Measurements from ENCODE around the gene MRPL32. TPM values are rescaled to one million over a fixed set of nuclear protein-coding genes. Genes with fewer than 3 reads are reported as not detected.

Gene MRPL32
- total RNA-seq, 2 donors from 2014 or later: 48.3 to 65.7 TPM

DNA sequence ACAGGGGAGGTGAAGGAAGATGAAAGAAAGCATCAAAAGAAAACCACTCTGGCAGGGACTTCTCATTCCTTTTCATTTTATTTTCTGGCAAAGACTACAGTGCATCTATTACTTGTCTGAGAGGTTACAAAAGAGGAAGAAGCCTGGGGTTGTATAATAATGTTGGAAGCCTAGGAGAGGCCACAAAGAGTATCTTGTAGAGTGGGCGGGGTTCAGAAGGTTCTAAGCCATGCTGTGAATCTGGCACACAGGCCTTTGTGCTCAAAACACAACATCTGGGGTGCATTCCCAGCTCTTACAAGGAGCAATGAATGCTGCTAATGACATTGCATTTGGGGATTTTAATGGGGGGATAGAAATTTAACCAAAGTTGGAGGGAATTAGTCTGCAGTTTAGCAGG lies 49.4 kb downstream of the MRPL32 start:
- Histone ChIP-seq H3K9me3 (no peaks in the 10 kb centered on the region), H3K27ac (no peak overlapping the region), H3K27me3 (replicated peaks; ENCODE audit: insufficient read depth) (no peaks in the 10 kb centered on the region), H3K4me3 (no peak overlapping the region), H3K4me1 (replicated peaks) (no peaks in the 10 kb centered on the region), H3K36me3 (no peaks in the 10 kb centered on the region)
- WGBS: 62% methylated on average over 1 of the region's 1 CpG
- TF ChIP-seq, protein P1, sequence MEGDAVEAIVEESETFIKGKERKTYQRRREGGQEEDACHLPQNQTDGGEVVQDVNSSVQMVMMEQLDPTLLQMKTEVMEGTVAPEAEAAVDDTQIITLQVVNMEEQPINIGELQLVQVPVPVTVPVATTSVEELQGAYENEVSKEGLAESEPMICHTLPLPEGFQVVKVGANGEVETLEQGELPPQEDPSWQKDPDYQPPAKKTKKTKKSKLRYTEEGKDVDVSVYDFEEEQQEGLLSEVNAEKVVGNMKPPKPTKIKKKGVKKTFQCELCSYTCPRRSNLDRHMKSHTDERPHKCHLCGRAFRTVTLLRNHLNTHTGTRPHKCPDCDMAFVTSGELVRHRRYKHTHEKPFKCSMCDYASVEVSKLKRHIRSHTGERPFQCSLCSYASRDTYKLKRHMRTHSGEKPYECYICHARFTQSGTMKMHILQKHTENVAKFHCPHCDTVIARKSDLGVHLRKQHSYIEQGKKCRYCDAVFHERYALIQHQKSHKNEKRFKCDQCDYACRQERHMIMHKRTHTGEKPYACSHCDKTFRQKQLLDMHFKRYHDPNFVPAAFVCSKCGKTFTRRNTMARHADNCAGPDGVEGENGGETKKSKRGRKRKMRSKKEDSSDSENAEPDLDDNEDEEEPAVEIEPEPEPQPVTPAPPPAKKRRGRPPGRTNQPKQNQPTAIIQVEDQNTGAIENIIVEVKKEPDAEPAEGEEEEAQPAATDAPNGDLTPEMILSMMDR (IDR thresholded peaks at IDR 0.05): no peak
- no peak for TF ChIP-seq POLR2A (IDR thresholded peaks at IDR 0.05)
- TF ChIP-seq POLR2AphosphoS5 (IDR thresholded peaks at IDR 0.05): no peak
- intact Hi-C loops (cut with DNase I): no loop called here
- no peak for DNase-seq (ENCODE audit: low spot score)

DNA sequence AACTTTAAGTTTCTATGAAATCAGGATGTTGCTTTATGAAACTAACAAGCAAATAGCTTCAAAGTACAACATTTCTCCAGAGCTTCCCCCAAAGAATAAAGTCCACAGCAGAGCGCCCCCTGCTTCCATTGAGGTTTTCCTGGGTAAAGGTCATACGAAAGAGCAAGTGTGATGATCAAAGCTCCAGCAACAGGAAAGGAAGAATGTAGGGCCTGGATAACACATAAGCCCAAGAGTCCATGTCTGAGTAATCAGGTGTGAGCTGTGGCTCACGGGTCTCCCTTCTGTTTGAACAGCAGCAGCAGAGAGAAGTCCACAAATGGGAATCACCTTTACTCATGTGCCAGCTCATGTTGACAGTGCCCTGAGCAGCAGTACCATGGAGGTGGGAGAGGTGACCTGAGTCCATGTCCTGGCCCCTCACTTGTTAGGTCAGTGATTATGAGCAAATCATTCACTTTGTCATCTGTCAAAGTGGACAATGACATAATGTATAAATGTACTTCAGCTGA lies 50.5 kb downstream of the MRPL32 start:
- Histone ChIP-seq H3K9me3 (no peaks in the 10 kb centered on the region), H3K4me1 (replicated peaks) (no peaks in the 10 kb centered on the region), H3K36me3 (no peaks in the 10 kb centered on the region), H3K4me3 (no peak overlapping the region), H3K27ac (no peak overlapping the region), H3K27me3 (replicated peaks; ENCODE audit: insufficient read depth) (no peaks in the 10 kb centered on the region)
- intact Hi-C loops (cut with DNase I): no loop called here
- WGBS: 84% methylated on average over 3 of the region's 3 CpGs
- no peak for DNase-seq (ENCODE audit: low spot score)
- TF ChIP-seq POLR2A (IDR thresholded peaks at IDR 0.05) (no peak), POLR2AphosphoS5 (IDR thresholded peaks at IDR 0.05) (no peak)
- TF ChIP-seq, protein P1 (IDR thresholded peaks at IDR 0.05): no peak

GRCh38 chr7:42984137-42984536 lies 52.0 kb downstream of the MRPL32 start:
- Histone ChIP-seq H3K36me3 (no peaks in the 10 kb centered on the region), H3K27ac (no peak overlapping the region), H3K4me3 (no peak overlapping the region), H3K9me3 (no peaks in the 10 kb centered on the region), H3K27me3 (replicated peaks; ENCODE audit: insufficient read depth) (no peaks in the 10 kb centered on the region), H3K4me1 (replicated peaks) (no peaks in the 10 kb centered on the region)
- 97% methylated on average over 1 of the region's 1 CpG for WGBS
- intact Hi-C loops (cut with DNase I): no loop called here
- DNase-seq (ENCODE audit: low spot score): no peak
- TF ChIP-seq, protein P1 (IDR thresholded peaks at IDR 0.05): no peak
- no peak for TF ChIP-seq POLR2AphosphoS5 (IDR thresholded peaks at IDR 0.05)
- no peak for TF ChIP-seq POLR2A (IDR thresholded peaks at IDR 0.05)

- no peak for TF ChIP-seq POLR2A (IDR thresholded peaks at IDR 0.05)
- no peak for TF ChIP-seq POLR2AphosphoS5 (IDR thresholded peaks at IDR 0.05)
- TF ChIP-seq, protein P1 (IDR thresholded peaks at IDR 0.05): no peak
- H3K36me3 ChIP-seq: no peaks in the 10 kb centered on the region
- no peaks in the 10 kb centered on the region for H3K4me1 ChIP-seq (replicated peaks)
- intact Hi-C loops (cut with DNase I): no loop called here
- 93% methylated on average over 6 of the region's 6 CpGs for WGBS
- H3K27me3 ChIP-seq (replicated peaks; ENCODE audit: insufficient read depth): no peaks in the 10 kb centered on the region
- H3K27ac ChIP-seq: no peak overlapping the region
- H3K9me3 ChIP-seq: no peaks in the 10 kb centered on the region
- H3K4me3 ChIP-seq: no peak overlapping the region
- DNase-seq (ENCODE audit: low spot score): no peak
Observed at GRCh38 chr7:42986213-42986612, 54.0 kb downstream of the MRPL32 start.

DNA sequence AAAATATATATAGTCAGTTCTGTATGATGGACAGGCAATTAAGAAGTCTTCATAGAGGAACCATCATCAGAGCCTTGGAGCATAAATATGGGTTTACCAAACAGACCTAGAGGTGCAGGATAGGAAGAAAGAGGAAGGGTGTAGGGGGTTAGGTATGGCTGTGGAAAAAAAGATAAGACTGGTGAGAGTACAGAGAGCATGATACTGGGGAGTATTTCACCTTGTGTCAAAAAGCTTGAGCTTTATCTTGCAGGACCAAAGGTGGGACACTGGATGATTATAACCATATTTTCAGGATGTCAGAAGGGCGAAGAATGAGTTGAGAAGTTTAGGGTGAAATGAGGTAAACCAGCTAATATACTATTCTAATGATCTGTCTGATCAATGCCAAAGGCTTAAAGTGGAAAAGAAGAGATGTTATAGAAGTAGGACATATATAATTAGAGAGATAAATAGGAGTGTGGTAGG lies 54.6 kb downstream of the MRPL32 start:
- TF ChIP-seq, protein P1 (IDR thresholded peaks at IDR 0.05): no peak
- TF ChIP-seq POLR2AphosphoS5 (IDR thresholded peaks at IDR 0.05): no peak
- TF ChIP-seq POLR2A (IDR thresholded peaks at IDR 0.05): no peak
- WGBS: 94% methylated on average over 1 of the region's 1 CpG
- H3K27ac ChIP-seq: no peak overlapping the region

More for the DNA sequence above, 54.6 kb downstream of the MRPL32 start:
- H3K27me3 ChIP-seq (replicated peaks; ENCODE audit: insufficient read depth): no peaks in the 10 kb centered on the region
- H3K4me3 ChIP-seq: no peak overlapping the region
- intact Hi-C loops (cut with DNase I): no loop called here
- no peaks in the 10 kb centered on the region for H3K9me3 ChIP-seq
- no peaks in the 10 kb centered on the region for H3K4me1 ChIP-seq (replicated peaks)
- no peak for DNase-seq (ENCODE audit: low spot score)
- no peaks in the 10 kb centered on the region for H3K36me3 ChIP-seq
